Medulla oblongata (tissue), 1 donor: Measurements from ENCODE around the gene CDK5RAP1.
"Not testable (repeated sequence)": the region's sequence is repeated elsewhere in the genome, so short reads cannot be mapped to it uniquely, and the experiment has no call there.

ENCODE experiments used
- DNase-seq: peaks from one replicate; pipeline ENCODE4 v3.0.0-alpha.2; 2015; ENCODE audit errors: extremely low spot score

The CDK5RAP1 gene

GRCh38 chr20:33401184-33401920, at the start of gene CDK5RAP1:
Gene CDK5RAP1 (minus strand): TSS chr20:33401519. CDS start chr20:33397064, 4,455 bp downstream.
- DNase-seq, result peak; percentile 87

- DNase-seq, result no peak
Measured at GRCh38 chr20:33450867-33451266, 49.5 kb upstream of the CDK5RAP1 start.

- peak; percentile 60 for DNase-seq
Measured at GRCh38 chr20:33445881-33446625, 44.7 kb upstream of the CDK5RAP1 start.

GRCh38 chr20:33444797-33445560, 43.7 kb upstream of the CDK5RAP1 start:
- no peak for DNase-seq

- peak; percentile 81 for DNase-seq
Measured at GRCh38 chr20:33443512-33444239, 42.4 kb upstream of the CDK5RAP1 start, which contains the start of gene SNTA1. Gene SNTA1 (minus strand): TSS chr20:33443763. CDS start chr20:33443620, 143 bp downstream.

GRCh38 chr20:33443006-33443511, 41.7 kb upstream of the CDK5RAP1 start:
- no peak for DNase-seq

GRCh38 chr20:33442136-33443005, 41.1 kb upstream of the CDK5RAP1 start:
- DNase-seq, result no peak

- DNase-seq, result no peak
Measured at GRCh38 chr20:33441142-33441955, 40.0 kb upstream of the CDK5RAP1 start.

GRCh38 chr20:33440562-33440961, 39.2 kb upstream of the CDK5RAP1 start:
- not testable (repeated sequence) for DNase-seq

GRCh38 chr20:33438481-33438880, 37.2 kb upstream of the CDK5RAP1 start:
- DNase-seq, result no peak

GRCh38 chr20:33437141-33437911, 36.0 kb upstream of the CDK5RAP1 start:
- DNase-seq, result peak; percentile 87

- no peak for DNase-seq
Measured at GRCh38 chr20:33434434-33434833, 33.1 kb upstream of the CDK5RAP1 start.

- peak; percentile 73 for DNase-seq
Measured at GRCh38 chr20:33433465-33434234, 32.3 kb upstream of the CDK5RAP1 start.

- peak; percentile 82 for DNase-seq
Measured at GRCh38 chr20:33431797-33432381, 30.6 kb upstream of the CDK5RAP1 start.

GRCh38 chr20:33423875-33424274, 22.6 kb upstream of the CDK5RAP1 start:
- not testable (repeated sequence) for DNase-seq

- no peak for DNase-seq
Measured at GRCh38 chr20:33423141-33423834, 22.0 kb upstream of the CDK5RAP1 start.
